Sigmoid colon (tissue), 4 donors: ENCODE results near the gene ARID2.

Source experiments
- EP300 ChIP-seq, 4 donors: sonication (generic); formaldehyde crosslinking; IDR thresholded peaks; one replicate each; pipeline ENCODE4 v1.6.1; 2017; ENCODE audit warnings: antibody characterized with exemption in 4 of 4
- POLR2A ChIP-seq, 2 donors: fragments of 450-650 bp; IDR thresholded peaks; one replicate each; pipeline ENCODE4 v1.6.1; 2016; ENCODE audit warnings: antibody characterized with exemption in 2 of 2, mild to moderate bottlenecking in 2 of 2, moderate library complexity in 2 of 2
- POLR2AphosphoS5 ChIP-seq, 4 donors: sonication (generic); formaldehyde crosslinking; IDR thresholded peaks; one replicate each; pipeline ENCODE4 v1.6.1; 2017; ENCODE audit warnings: antibody characterized with exemption in 4 of 4
- TF ChIP-seq, protein P1 (sequence below), 4 experiments: fragments of 450-650 bp in 3 of 4; fragments of 200-600 bp in 1 of 4; IDR thresholded peaks; one replicate each; pipeline ENCODE4 v1.5.1; 2016 to 2019; ENCODE audit warnings: antibody characterized with exemption in 4 of 4, mild to moderate bottlenecking in 3 of 4, moderate library complexity in 2 of 4

DNA sequence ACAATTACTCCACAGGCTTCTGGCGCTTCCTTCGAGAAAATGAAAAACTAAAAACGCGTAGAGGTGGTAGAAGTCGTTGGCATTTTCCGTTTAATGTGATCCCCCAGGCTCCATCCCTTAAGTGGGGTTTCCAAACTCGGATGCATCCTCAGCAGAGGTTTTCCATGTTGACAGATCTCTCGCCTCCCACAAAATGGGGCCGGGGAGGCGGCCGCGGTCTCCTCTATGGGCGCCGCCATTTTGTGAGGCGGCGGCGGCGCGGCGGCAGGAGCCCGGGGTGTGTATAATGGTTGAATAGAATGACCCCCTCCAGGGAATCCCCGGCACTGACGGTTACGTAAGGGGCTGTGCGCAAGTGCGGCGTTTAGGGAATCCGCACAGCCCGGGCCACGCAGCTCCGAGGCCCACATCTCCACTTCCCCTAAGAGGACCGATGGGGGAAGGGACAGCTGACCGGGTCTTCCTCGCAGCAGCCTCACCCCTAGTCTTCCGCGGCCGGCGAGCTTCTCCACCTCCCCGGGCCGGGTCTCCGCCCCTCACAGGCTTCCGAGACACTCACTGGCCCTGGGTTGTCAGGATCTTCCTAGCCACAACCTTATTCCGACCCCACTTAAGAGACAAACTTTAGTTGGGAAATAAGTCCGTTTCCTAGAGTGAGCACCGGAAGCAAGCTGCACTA, 2.1 kb upstream of the ARID2 start:
- TF ChIP-seq, protein P1, sequence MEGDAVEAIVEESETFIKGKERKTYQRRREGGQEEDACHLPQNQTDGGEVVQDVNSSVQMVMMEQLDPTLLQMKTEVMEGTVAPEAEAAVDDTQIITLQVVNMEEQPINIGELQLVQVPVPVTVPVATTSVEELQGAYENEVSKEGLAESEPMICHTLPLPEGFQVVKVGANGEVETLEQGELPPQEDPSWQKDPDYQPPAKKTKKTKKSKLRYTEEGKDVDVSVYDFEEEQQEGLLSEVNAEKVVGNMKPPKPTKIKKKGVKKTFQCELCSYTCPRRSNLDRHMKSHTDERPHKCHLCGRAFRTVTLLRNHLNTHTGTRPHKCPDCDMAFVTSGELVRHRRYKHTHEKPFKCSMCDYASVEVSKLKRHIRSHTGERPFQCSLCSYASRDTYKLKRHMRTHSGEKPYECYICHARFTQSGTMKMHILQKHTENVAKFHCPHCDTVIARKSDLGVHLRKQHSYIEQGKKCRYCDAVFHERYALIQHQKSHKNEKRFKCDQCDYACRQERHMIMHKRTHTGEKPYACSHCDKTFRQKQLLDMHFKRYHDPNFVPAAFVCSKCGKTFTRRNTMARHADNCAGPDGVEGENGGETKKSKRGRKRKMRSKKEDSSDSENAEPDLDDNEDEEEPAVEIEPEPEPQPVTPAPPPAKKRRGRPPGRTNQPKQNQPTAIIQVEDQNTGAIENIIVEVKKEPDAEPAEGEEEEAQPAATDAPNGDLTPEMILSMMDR (IDR thresholded peaks at IDR 0.05): no peak
- peak; percentile 65 to 75 for TF ChIP-seq POLR2A (IDR thresholded peaks at IDR 0.05)
- peak; percentile 67 to 85 (median 80) for TF ChIP-seq POLR2AphosphoS5 (IDR thresholded peaks at IDR 0.05)
- peak in 2 of 4 donors; percentile 52 to 71 for TF ChIP-seq EP300 (IDR thresholded peaks at IDR 0.05)
